HL-60 (cell line): ENCODE data around the gene TMEM106C.

Source experiments
- DNase-seq, 2 experiments: peaks; one replicate each; pipeline ENCODE4 v3.0.0-alpha.2; 2010 to 2020; ENCODE audit warnings: low read depth in 1 of 2, low spot score in 1 of 2
- H3K27ac ChIP-seq: fragments of 250-450 bp; sonication (Bioruptor Pico); replicated peaks from 2 replicates; pipeline ENCODE4 v1.5.1; 2020; ENCODE audit warnings: mild to moderate bottlenecking, moderate library complexity
- H3K27me3 ChIP-seq: fragments of 250-450 bp; sonication (Bioruptor Pico); 2 replicates; pipeline ENCODE4 v1.5.1; 2021; ENCODE audit warnings: mild to moderate bottlenecking, moderate library complexity; ENCODE audit not compliant: insufficient read depth, poor library complexity, severe bottlenecking
- H3K4me3 ChIP-seq: replicated peaks from 2 replicates; pipeline ENCODE4 v1.5.1; 2011; ENCODE audit warnings: mild to moderate bottlenecking, control low read depth, low read length; ENCODE audit not compliant: insufficient read depth
- GABPA ChIP-seq: IDR thresholded peaks from 2 replicates; pipeline ENCODE4 v1.6.1; 2012; ENCODE audit warnings: low read depth
- POLR2AphosphoS5 ChIP-seq: IDR thresholded peaks from 2 replicates; pipeline ENCODE4 v1.6.1; 2012; ENCODE audit warnings: low read depth
- SPI1 ChIP-seq: IDR thresholded peaks from 2 replicates; pipeline ENCODE4 v1.6.1; 2012; ENCODE audit warnings: low read depth, mild to moderate bottlenecking, borderline replicate concordance
- TF ChIP-seq, protein P1 (sequence below): IDR thresholded peaks from 2 replicates; pipeline ENCODE4 v1.6.1; 2012; ENCODE audit warnings: low read depth; ENCODE audit not compliant: insufficient replicate concordance
- TF ChIP-seq, protein P2 (sequence below): IDR thresholded peaks from one replicate; pipeline ENCODE4 v1.5.1; 2011; ENCODE audit warnings: low read length, control low read depth, inconsistent platforms; ENCODE audit not compliant: insufficient read depth

Gene TMEM106C

DNA sequence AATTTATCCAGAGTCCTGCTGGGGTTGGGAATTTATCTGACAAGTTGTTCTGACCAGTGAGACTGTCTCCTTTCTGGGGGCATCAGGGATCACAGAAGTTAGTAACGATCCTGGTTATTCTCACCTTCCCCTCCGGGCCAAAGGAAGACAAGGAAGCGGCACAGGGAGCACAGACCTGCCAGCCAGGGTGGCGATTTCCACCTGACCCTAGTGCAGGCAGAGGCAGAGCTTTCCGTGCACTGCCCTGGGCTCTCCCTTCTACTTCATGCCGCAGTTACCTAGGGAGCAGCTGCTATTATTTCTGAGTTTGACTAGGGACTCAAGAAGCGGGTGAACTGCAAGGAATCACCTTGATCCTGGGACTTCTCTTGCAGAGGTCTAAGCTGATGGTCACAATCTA is 7.4 kb downstream of the TMEM106C start:
- Histone ChIP-seq H3K27me3 (no peaks in the 10 kb centered on the region), H3K27ac (no peak overlapping the region), H3K4me3 (no peak overlapping the region)
- no peak for DNase-seq
- TF ChIP-seq, protein P1, sequence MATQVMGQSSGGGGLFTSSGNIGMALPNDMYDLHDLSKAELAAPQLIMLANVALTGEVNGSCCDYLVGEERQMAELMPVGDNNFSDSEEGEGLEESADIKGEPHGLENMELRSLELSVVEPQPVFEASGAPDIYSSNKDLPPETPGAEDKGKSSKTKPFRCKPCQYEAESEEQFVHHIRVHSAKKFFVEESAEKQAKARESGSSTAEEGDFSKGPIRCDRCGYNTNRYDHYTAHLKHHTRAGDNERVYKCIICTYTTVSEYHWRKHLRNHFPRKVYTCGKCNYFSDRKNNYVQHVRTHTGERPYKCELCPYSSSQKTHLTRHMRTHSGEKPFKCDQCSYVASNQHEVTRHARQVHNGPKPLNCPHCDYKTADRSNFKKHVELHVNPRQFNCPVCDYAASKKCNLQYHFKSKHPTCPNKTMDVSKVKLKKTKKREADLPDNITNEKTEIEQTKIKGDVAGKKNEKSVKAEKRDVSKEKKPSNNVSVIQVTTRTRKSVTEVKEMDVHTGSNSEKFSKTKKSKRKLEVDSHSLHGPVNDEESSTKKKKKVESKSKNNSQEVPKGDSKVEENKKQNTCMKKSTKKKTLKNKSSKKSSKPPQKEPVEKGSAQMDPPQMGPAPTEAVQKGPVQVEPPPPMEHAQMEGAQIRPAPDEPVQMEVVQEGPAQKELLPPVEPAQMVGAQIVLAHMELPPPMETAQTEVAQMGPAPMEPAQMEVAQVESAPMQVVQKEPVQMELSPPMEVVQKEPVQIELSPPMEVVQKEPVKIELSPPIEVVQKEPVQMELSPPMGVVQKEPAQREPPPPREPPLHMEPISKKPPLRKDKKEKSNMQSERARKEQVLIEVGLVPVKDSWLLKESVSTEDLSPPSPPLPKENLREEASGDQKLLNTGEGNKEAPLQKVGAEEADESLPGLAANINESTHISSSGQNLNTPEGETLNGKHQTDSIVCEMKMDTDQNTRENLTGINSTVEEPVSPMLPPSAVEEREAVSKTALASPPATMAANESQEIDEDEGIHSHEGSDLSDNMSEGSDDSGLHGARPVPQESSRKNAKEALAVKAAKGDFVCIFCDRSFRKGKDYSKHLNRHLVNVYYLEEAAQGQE, result no peak
- TF ChIP-seq, protein P2, sequence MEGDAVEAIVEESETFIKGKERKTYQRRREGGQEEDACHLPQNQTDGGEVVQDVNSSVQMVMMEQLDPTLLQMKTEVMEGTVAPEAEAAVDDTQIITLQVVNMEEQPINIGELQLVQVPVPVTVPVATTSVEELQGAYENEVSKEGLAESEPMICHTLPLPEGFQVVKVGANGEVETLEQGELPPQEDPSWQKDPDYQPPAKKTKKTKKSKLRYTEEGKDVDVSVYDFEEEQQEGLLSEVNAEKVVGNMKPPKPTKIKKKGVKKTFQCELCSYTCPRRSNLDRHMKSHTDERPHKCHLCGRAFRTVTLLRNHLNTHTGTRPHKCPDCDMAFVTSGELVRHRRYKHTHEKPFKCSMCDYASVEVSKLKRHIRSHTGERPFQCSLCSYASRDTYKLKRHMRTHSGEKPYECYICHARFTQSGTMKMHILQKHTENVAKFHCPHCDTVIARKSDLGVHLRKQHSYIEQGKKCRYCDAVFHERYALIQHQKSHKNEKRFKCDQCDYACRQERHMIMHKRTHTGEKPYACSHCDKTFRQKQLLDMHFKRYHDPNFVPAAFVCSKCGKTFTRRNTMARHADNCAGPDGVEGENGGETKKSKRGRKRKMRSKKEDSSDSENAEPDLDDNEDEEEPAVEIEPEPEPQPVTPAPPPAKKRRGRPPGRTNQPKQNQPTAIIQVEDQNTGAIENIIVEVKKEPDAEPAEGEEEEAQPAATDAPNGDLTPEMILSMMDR, result no peak
- TF ChIP-seq SPI1, result no peak
- TF ChIP-seq GABPA, result no peak
- no peak for TF ChIP-seq POLR2AphosphoS5

DNA sequence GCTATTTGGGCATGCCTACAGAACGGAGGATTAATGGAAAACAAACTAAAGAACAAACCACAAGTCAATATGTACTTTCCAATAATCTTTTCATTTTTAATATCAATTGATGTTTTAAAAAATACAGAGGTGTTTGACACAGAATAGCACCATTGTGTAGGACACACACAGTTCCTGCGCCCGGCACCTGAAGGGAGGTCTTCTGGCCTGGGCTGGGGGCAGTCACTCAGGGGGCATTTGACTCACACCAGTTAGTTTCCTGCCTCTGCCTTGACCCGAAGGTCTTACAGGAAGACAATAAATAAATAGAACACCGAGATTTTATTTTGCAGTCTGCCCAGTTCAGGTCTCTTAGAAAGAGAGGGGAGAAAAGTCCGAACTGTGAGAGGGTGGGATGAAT is 9.5 kb downstream of the TMEM106C start:
- H3K27me3 ChIP-seq, result no peaks in the 10 kb centered on the region
- TF ChIP-seq GABPA, result no peak
- TF ChIP-seq, protein P2, result no peak
- TF ChIP-seq SPI1, result no peak
- no peak for TF ChIP-seq POLR2AphosphoS5
- no peak overlapping the region for H3K4me3 ChIP-seq
- no peak for DNase-seq
- no peak overlapping the region for H3K27ac ChIP-seq

DNA sequence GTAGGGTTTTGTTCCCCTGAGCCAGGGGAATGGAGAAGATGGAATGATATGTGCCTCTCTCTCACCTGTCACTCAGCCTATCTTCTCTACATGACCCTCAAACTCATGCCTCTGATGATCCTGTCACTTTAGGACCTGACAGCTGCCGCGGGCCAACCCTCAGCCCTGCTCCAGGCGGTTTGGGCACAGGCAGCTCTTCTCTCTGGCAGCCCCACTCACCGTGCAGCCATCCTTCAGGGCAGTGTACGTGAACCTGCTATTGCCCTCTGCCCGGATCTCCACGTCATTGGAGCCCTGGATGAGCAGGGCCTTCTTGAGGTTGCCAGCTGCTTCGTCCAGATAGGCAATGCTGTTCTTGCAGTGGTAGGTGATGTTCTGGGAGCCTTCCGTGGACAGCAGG is 10.5 kb downstream of the TMEM106C start:
- Histone ChIP-seq H3K27me3 (no peaks in the 10 kb centered on the region), H3K4me3 (no peak overlapping the region), H3K27ac (no peak overlapping the region)
- no peak for DNase-seq
- TF ChIP-seq, protein P1, result no peak
- TF ChIP-seq POLR2AphosphoS5, result no peak

DNA sequence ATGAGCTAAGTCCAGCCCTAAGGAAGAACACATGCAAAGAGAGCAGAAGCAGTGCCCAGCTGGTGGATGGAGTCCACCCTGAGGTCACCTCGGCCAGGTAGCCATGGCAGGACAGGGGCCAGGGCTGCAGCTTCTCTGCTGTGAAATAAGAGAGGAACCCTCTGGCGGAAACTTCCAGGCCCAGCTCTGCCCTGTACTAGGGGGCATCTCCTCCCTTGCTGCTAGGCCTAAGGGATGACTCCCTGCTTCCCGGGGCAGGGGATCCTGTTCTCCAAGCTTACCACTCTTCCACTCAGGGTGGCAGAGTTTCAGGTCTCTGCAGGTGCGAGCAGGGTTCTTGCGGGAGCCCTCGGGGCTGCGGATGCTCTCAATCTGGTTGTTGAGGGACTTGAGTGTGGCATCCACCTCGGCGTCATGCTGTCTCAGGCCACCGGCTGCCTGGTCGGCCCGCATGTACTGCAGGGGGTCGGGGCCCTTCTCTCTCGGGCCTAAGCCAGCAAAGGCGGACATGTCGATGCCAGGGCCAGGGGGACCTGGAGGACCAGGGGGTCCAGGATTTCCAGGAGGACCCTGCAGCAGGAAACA is 11.7 kb downstream of the TMEM106C start:
- Histone ChIP-seq H3K27ac (no peak overlapping the region), H3K27me3 (no peaks in the 10 kb centered on the region), H3K4me3 (no peak overlapping the region)
- TF ChIP-seq SPI1, result no peak
- no peak for TF ChIP-seq GABPA
- TF ChIP-seq, protein P1, result no peak
- no peak for TF ChIP-seq POLR2AphosphoS5
- TF ChIP-seq, protein P2, result no peak
- no peak for DNase-seq
